Calu3 (cell line): ENCODE measurements around the gene ATG12. TPM values are rescaled to one million over a fixed set of nuclear protein-coding genes. Genes with fewer than 3 reads are reported as not detected.

Experiments
- BruUV-seq: library from RNA; stranded (reverse); fragments of 400-500 nt; replicated peaks from 2 replicates; lab custom pipeline; 2021; lab: Mats Ljungman, UMichigan
- CTCF ChIA-PET: fragments of 300-600 bp; sonication (Branson Sonifier 250); formaldehyde crosslinking; loops from one replicate; lab custom pipeline; 2022; ENCODE audit warnings: antibody characterized with exemption; lab: Charles Lee
- DNase-seq: peaks from one replicate; pipeline ENCODE4 v3.0.0; 2022
- H3K27ac Mint-ChIP-seq: one replicate; pipeline ENCODE4 v1.8.0; 2022; ENCODE audit warnings: mixed read lengths; ENCODE audit not compliant: unreplicated experiment
- H3K27me3 Mint-ChIP-seq: one replicate; pipeline ENCODE4 v1.8.0; 2022; ENCODE audit warnings: mixed read lengths; ENCODE audit not compliant: unreplicated experiment
- H3K36me3 Mint-ChIP-seq: one replicate; pipeline ENCODE4 v1.8.0; 2022; ENCODE audit warnings: mild to moderate bottlenecking, moderate library complexity, mixed read lengths; ENCODE audit not compliant: insufficient read depth, unreplicated experiment
- H3K4me1 Mint-ChIP-seq: one replicate; pipeline ENCODE4 v1.8.0; 2022; ENCODE audit warnings: mild to moderate bottlenecking, low read depth, mixed read lengths; ENCODE audit not compliant: unreplicated experiment
- H3K4me3 Mint-ChIP-seq: one replicate; pipeline ENCODE4 v1.8.0; 2022; ENCODE audit warnings: mild to moderate bottlenecking, low read depth, moderate library complexity, mixed read lengths; ENCODE audit not compliant: unreplicated experiment
- H3K9me3 Mint-ChIP-seq: one replicate; pipeline ENCODE4 v1.8.0; 2022; ENCODE audit warnings: low read depth, mixed read lengths; ENCODE audit not compliant: unreplicated experiment
- intact Hi-C: fragments of 100-400 bp; cut with micrococcal nuclease; formaldehyde crosslinking; loops from one replicate; pipeline ENCODE4 v1.10.0; 2022; ENCODE audit not compliant: unreplicated experiment
- total RNA-seq: library from RNA; stranded (reverse); gene quantifications from 2 replicates; pipeline ENCODE4 v1.2.3, GENCODE V29; 2022
- TF ChIP-seq, protein P1 (sequence below): fragments of 200-600 bp; IDR thresholded peaks from one replicate; pipeline ENCODE4 v1.8.0; 2022; ENCODE audit warnings: antibody characterized with exemption; ENCODE audit not compliant: unreplicated experiment

Gene ATG12
- total RNA-seq, 1 experiment from 2014 or later = 60.5 TPM

DNA sequence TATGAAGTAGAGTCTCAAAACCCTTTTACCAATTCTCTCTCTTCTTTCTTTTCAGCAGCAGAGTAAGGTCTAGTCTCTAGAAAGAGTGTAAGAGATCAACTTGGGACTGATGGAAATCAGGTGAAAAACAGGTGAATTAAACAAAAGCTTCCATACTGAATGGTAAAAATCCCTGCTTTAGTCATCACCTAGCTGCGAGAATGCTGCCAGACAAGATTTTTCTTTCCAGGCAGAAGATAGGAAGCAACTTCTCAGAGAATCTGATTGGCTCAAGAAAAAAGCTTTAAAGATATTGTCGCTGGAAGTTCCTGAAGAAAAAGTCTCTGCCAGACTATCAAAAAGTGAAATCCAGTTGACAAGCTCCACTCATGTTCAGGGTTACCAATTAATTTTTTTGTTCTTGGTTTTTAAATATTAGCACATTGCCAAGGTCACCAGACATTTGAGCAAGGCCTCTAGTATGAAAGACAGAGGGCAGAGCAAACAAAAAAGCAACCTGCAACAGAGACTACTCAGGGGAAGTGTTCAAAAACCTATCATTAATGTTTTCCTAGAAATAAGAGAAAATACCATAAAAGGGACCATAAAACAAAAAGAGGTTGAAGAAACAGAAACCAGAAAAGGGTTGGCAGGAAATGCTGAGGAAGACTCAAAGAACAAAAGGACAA is 34.2 kb downstream of the ATG12 start:
- H3K27me3 Mint-ChIP-seq = no peaks in the 10 kb centered on the region
- no peak for DNase-seq
- peaks cover 9% of the 10 kb centered on the region for H3K4me1 Mint-ChIP-seq
- no peak overlapping the region for H3K4me3 Mint-ChIP-seq
- peaks cover 4% of the 10 kb centered on the region for H3K9me3 Mint-ChIP-seq
- no TSS peak for BruUV-seq
- no peak overlapping the region for H3K27ac Mint-ChIP-seq
- CTCF ChIA-PET = interaction anchor here (0.8 kb wide), 1 partner anchor 16 kb away, joined by 3 read pairs; no protein-coding TSS in a partner anchor
- intact Hi-C loops = no loop called here
- H3K36me3 Mint-ChIP-seq = no peaks in the 10 kb centered on the region
- TF ChIP-seq, protein P1, sequence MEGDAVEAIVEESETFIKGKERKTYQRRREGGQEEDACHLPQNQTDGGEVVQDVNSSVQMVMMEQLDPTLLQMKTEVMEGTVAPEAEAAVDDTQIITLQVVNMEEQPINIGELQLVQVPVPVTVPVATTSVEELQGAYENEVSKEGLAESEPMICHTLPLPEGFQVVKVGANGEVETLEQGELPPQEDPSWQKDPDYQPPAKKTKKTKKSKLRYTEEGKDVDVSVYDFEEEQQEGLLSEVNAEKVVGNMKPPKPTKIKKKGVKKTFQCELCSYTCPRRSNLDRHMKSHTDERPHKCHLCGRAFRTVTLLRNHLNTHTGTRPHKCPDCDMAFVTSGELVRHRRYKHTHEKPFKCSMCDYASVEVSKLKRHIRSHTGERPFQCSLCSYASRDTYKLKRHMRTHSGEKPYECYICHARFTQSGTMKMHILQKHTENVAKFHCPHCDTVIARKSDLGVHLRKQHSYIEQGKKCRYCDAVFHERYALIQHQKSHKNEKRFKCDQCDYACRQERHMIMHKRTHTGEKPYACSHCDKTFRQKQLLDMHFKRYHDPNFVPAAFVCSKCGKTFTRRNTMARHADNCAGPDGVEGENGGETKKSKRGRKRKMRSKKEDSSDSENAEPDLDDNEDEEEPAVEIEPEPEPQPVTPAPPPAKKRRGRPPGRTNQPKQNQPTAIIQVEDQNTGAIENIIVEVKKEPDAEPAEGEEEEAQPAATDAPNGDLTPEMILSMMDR = no peak

DNA sequence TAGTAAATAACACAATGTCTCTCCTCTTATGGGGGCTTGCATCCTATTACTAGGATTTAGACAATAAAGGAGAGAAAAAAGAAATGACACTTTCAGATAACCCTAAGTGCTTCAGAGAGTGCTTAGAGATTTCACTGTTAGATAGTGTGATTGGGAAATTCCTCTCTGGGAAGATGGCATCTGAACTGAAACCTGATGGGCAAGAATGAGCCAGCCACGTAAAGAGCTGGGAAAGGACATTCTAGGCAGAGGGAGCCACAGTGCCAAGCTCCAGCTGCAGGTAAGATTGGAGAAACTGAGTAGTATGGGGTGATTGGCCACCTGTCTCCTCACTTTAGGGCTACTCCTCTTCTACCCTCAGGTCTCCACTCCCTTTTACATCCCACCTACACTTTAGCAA is 39.4 kb downstream of the ATG12 start:
- BruUV-seq = no TSS peak
- peaks cover under 1% of the 10 kb centered on the region for H3K4me1 Mint-ChIP-seq
- CTCF ChIA-PET = no interaction called here
- no peak for DNase-seq
- H3K9me3 Mint-ChIP-seq = no peaks in the 10 kb centered on the region
- intact Hi-C loops = no loop called here
- H3K36me3 Mint-ChIP-seq = no peaks in the 10 kb centered on the region
- no peaks in the 10 kb centered on the region for H3K27me3 Mint-ChIP-seq
- H3K4me3 Mint-ChIP-seq = no peak overlapping the region
- H3K27ac Mint-ChIP-seq = no peak overlapping the region
- TF ChIP-seq, protein P1 = no peak

DNA sequence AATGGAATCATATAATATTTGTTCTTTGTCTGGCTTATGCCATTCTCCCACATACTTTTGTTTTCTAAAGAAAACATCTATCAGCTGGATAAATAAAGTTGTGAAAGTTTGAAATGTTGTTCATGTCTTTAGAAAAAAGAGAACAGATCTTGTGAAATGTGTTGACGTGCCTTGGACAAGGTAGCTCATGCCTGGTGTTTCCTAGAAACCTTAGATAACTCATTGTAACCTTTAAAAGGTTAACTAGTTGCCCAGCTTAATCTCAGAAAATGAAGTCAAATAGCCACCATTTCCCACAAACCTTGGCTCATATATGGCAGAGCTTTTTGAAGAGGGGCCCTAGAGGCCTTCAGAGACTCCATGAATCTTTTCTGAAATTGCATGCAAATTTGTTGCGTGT is 40.2 kb downstream of the ATG12 start:
- CTCF ChIA-PET = no interaction called here
- Mint-ChIP-seq H3K9me3 (no peaks in the 10 kb centered on the region), H3K27me3 (no peaks in the 10 kb centered on the region), H3K36me3 (no peaks in the 10 kb centered on the region), H3K4me3 (no peak overlapping the region), H3K4me1 (no peaks in the 10 kb centered on the region), H3K27ac (no peak overlapping the region)
- intact Hi-C loops = no loop called here
- no peak for DNase-seq
- TF ChIP-seq, protein P1 = no peak
- no TSS peak for BruUV-seq

DNA sequence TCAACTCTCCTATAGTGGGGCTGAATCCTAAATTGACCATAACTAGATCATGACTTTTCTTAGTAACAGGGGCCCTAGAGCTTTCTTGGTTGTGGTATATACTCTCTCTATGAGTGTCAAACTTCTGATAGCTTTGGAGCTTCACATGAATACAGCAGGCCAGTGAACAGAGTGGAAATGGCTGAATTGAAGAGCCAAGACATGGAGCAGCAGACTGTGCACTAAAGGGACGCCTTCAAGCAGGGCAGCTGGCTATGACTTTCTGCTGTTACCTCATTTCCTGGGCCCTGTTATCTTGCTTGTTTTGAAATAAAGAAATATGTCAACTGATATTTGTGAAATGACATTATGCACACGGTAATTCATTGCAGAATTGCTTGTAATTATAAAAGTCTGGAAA is 41.3 kb downstream of the ATG12 start:
- no peaks in the 10 kb centered on the region for H3K9me3 Mint-ChIP-seq
- no peak overlapping the region for H3K27ac Mint-ChIP-seq
- BruUV-seq = no TSS peak
- TF ChIP-seq, protein P1 = no peak
- CTCF ChIA-PET = no interaction called here
- H3K4me3 Mint-ChIP-seq = no peak overlapping the region
- no peaks in the 10 kb centered on the region for H3K4me1 Mint-ChIP-seq
- DNase-seq = no peak
- no peaks in the 10 kb centered on the region for H3K27me3 Mint-ChIP-seq
- no peaks in the 10 kb centered on the region for H3K36me3 Mint-ChIP-seq
- intact Hi-C loops = no loop called here
